Activated gamma-delta T cell treated with Interleukin-2 at 50 U/mL for 16 hours (primary cell): ENCODE results near the gene PKP2.

ENCODE experiments used
- DNase-seq: peaks from one replicate; pipeline ENCODE4 v3.0.0-alpha.2; 2020

Gene PKP2

DNA sequence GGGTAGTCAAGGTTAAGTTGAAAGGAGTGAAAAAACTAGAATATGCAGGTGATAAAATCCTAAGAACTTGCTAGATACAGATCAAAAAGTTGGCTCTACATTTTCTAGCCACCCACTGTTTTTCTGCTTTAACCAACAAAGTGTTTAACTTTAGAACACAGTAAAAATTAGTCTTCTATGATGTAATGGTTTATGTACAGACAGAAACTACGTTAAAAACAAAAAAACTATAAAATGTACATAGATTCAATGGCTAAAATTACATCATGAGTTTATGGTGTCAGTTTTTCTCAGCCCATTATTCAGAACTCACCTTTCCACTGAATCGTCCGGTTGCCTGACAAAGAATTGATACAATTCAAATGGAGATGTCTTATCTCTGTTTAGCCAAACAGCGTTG lies 143.0 kb downstream of the PKP2 start:
- no peak for DNase-seq

DNA sequence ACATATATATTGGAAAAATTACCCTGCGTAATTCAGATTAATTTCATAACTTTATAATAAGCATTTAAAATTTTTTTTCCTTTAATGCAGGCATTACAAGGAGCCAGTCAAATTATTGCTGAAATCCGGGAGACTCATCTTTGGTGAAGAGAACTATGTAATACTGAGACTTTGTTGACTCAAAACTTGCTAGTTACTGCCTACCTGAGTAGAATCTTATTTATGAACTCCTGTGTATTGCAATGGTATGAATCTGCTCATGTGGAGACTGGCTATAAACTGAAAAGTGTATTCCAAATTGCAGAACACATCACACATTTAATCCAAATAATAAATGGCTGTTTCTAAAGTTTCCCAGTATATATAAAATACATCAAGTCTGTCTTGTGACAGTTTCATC lies 153.3 kb downstream of the PKP2 start:
- no peak for DNase-seq

DNA sequence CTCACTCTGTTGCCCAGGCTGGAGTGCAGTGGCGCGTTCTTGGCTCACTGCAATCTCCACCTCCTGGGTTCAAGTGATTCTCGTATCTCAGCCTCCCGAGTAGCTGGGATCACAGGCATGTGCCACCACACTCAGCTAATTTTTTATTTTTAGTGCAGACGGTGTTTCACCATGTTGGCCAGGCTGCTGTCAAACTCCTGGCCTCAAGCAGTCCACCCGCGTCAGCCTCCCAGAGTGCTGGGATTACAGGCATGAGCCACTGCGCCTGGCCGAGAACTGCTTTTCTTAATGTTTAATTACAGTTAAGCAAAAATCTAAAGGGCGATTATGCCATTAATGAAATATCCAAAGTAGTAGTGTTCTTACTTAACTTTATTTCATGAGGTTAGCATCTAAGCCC lies 154.4 kb downstream of the PKP2 start:
- DNase-seq: no peak
